ENCODE data around the gene VPS37D.
"Not testable (repeated sequence)": the region's sequence is repeated elsewhere in the genome, so short reads cannot be mapped to it uniquely, and the experiment has no call there.

VPS37D gene

GRCh38 chr7:73646785-73647724 lies 20.6 kb upstream of the VPS37D start:
- no peak for DNase-seq

GRCh38 chr7:73647725-73648592 lies 19.7 kb upstream of the VPS37D start:
- DNase-seq, result peak in 1 of 2 experiments; percentile 44

GRCh38 chr7:73648593-73649332 lies 18.9 kb upstream of the VPS37D start:
- no peak for DNase-seq

GRCh38 chr7:73649576-73649975 lies 18.1 kb upstream of the VPS37D start:
- DNase-seq, result no peak

GRCh38 chr7:73650524-73650923 lies 17.1 kb upstream of the VPS37D start:
- no peak for DNase-seq

GRCh38 chr7:73652541-73652949 lies 15.1 kb upstream of the VPS37D start:
- no peak for DNase-seq

GRCh38 chr7:73655309-73655708 lies 12.3 kb upstream of the VPS37D start:
- not testable (repeated sequence) for DNase-seq

- no peak for DNase-seq
These were observed 7.6 kb upstream of the VPS37D start for GRCh38 chr7:73659983-73660382.

GRCh38 chr7:73660594-73660993 lies 7.0 kb upstream of the VPS37D start:
- not testable (repeated sequence) for DNase-seq

- DNase-seq, result no peak
These were observed 4.6 kb upstream of the VPS37D start for GRCh38 chr7:73663033-73663432.

GRCh38 chr7:73668103-73668885 lies 663 bp downstream of the VPS37D start:
- DNase-seq, result no peak

- no peak for DNase-seq
These were observed 1.2 kb downstream of the VPS37D start for GRCh38 chr7:73668886-73669230.

- DNase-seq, result no peak
These were observed 1.7 kb downstream of the VPS37D start for GRCh38 chr7:73669288-73669701.

- DNase-seq, result no peak
These were observed 2.3 kb downstream of the VPS37D start for GRCh38 chr7:73669858-73670385.

GRCh38 chr7:73671322-73671661 lies 3.7 kb downstream of the VPS37D start:
- DNase-seq, result no peak

- DNase-seq, result no peak
These were observed 4.3 kb downstream of the VPS37D start for GRCh38 chr7:73671857-73672445.

- DNase-seq, result no peak
These were observed 7.0 kb downstream of the VPS37D start for GRCh38 chr7:73674468-73675124.

GRCh38 chr7:73676062-73676461 lies 8.4 kb downstream of the VPS37D start:
- DNase-seq, result not testable (repeated sequence)

- DNase-seq, result no peak
These were observed 11.2 kb downstream of the VPS37D start for GRCh38 chr7:73678862-73679261.

- no peak for DNase-seq
These were observed 12.1 kb downstream of the VPS37D start for GRCh38 chr7:73679709-73680108.

- DNase-seq, result no peak
These were observed 12.9 kb downstream of the VPS37D start for GRCh38 chr7:73680501-73680900.

Data from NCI-H1930 (cell line).